Islet of Langerhans (tissue), 1 donor: ENCODE measurements around the gene HEMK1.

Source experiments
- FAIRE-seq: peaks from one replicate; lab custom pipeline; 2011; peaks lifted over from hg19 to GRCh38; lab: Jason Lieb, UNC

The HEMK1 gene, protein sequence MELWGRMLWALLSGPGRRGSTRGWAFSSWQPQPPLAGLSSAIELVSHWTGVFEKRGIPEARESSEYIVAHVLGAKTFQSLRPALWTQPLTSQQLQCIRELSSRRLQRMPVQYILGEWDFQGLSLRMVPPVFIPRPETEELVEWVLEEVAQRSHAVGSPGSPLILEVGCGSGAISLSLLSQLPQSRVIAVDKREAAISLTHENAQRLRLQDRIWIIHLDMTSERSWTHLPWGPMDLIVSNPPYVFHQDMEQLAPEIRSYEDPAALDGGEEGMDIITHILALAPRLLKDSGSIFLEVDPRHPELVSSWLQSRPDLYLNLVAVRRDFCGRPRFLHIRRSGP

GRCh38 chr3:50568947-50569749 is at the start of gene HEMK1:
Gene HEMK1, plus strand, starts transcription at chr3:50569522. Its CDS starts 1,583 bp downstream, at chr3:50571105.
- FAIRE-seq = no peak

GRCh38 chr3:50520849-50521248 is 48.5 kb upstream of the HEMK1 start:
- no peak for FAIRE-seq

GRCh38 chr3:50521572-50521971 is 47.8 kb upstream of the HEMK1 start:
- no peak for FAIRE-seq

DNA sequence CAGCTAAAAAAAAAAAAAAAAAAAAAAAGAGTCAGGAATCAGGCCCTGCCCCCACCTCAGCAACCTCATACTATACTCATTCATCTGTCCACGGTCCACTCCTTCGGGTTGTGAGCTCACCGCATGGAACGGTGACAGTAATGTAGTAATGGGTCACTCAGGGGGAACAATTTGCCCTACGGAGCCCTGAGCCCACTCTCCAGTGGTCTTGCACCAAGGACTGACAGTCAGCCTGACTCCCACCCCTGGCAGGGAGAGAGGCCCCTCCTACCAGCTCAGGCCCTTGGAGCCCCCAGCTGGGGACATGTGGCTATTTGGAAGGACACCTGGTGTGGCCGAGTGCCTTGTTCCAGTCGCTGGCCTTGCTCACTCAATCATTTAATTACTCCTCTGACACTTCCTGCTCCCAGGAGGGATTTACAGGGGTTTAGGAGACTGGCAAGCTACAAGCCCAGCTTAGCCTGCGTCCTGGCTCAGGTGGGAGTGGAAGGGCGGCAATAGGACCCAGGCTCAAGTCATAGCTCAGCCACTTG is 46.0 kb upstream of the HEMK1 start:
- no peak for FAIRE-seq

DNA sequence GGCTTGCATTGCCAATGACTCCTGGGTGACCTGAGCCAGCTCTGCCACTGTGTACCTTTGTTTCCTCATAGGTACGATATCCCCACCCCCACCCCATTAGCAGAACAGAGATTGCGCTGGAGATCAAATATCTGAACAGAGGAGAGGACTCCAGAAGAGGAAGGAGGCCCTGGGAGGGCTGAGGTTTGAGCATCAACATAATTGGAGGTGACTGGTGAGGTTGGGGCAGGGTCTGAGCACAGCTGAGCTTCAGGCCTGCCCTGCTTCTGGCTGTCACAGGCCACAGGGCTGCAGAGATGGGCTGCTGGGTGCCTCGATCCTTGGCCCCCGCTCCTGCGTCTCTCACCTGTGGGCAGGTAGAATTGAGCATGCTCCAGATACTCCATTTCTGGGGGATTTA is 44.6 kb upstream of the HEMK1 start:
- no peak for FAIRE-seq

DNA sequence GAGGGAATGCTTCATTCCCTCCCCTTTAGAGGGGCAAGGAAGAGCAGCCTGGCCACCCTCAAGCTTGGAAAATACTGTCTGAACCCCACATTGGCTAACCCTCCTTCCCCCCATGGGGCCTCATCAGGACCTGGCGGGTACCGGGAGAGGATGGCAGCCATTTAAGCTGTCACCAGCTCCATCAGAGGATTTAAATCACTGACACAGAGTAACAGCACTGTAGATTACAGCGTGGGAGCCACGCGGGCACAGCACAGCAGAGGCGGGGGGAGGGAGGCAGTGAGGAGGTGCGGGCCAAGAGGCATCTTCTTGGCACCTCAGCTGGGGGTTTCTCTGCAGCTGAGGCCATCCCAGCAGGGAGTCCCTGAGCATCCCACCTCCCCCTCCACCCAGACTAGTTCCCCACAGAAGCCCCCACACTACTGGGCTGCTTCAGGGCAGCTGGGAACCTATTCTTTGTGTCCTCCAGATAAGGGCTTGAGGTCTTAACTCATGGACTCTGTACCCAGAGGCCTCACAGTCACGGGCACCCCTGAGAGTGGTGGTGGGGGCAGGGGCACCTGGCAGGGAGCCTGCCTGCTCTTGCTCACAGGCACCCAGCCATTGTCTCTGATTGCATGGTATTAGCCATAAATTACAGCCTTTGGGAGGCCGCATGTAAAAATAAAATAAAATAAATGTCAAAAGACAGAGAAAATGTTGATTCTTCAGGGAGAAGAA is 44.0 kb upstream of the HEMK1 start:
- no peak for FAIRE-seq

GRCh38 chr3:50525987-50526386 is 43.3 kb upstream of the HEMK1 start:
- no peak for FAIRE-seq

DNA sequence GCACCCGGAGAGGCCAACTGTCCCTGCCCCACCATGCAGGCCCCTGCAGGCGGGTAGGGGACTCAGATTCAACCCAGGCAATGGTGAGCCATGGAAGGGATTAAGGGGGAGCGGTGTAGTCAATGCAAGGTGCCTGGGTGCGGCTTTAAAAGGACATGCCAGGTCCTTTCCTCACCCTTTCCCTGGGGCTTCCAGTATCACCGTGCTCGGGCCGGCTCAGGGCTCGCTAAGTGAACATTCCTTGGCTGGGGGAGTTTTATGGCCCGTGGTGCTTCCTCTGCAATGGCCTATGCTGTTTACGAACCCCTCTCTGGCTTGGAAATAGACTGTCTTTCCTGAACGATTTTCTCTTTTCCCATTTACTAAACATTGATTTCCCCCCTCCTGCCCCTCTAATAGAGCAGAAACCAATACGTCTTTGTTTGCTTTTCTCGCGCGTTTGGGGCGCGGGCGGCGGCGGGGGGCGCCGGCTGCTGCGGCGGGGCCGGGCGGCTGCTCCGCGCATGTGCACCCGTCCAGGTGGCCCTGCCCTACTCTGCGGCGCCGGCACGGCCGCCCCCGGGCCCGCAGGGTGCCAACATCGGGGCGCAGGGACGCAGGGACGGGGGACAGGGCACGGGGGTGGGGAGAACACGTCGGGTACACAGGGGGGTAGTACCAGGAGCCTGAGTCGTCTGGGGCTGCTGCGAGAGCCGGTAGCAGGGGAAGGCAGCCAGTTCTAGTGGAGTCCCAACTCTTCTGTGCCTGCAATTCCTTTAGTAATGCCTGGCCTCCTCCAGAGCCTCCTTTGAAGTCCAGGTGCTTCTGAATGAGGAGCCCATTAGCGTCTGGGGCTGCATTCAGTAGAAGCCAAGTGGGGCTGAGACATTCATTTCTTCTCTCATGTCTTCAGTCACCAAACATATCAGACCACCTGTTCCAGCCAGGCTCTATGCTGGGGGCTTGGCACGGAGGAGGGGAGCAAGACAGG is 39.0 kb upstream of the HEMK1 start:
- FAIRE-seq = no peak

DNA sequence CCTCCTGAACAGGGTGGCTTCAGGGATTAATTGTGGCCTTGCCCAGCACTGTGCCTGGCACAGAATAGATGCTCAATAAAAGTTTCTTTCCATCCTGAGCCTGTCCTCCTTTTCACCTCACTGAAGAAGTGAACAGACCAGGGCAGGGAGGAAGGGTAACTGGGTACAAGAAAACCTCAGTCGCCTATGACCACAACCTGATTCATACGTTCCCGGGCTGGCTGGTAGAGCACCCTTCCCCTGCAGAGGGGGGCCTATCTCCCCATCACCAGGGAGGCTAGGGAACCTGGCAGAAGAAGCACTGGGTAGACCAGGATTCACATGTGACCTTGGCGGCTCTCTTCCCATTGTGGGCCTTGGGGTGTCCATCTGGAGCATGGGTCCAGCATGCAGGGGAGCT is 38.1 kb upstream of the HEMK1 start:
- no peak for FAIRE-seq

DNA sequence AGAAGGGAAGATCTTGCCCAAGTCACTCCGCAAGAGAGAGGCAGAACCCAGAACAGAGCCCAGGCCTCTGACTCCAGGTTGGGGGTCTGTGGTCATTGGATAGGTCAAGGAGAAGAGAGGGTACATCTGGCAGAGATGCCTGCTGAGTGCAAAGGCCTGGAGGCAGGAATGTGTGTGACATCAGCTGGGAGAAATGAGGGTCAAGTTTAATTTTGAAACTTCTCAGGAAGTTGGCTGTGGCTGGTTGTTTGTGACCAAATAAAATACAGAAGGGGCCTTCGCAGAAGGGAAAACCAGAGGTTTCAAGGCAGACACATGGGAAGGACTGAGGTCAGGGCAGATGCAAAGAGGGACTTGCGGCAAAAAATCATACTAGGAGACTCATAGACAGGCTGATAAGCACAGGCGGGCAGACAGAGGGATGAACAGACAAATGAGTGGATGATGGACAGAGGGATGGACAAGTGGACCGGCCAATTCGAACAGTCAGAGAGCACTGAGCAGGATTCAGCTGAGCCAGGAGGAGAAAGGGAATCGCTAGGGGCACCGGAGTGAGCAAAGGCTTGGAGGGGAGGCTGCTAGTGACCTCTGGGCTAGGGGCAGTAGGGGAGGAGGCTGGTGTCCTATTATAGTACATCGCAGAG is 37.1 kb upstream of the HEMK1 start:
- no peak for FAIRE-seq

- no peak for FAIRE-seq
These were observed 36.0 kb upstream of the HEMK1 start for GRCh38 chr3:50533316-50533715.

- FAIRE-seq = no peak
These were observed 35.4 kb upstream of the HEMK1 start for GRCh38 chr3:50533807-50534461.

GRCh38 chr3:50534681-50535330 is 34.5 kb upstream of the HEMK1 start:
- FAIRE-seq = no peak

- FAIRE-seq = no peak
These were observed 32.7 kb upstream of the HEMK1 start for GRCh38 chr3:50536471-50537180.

- no peak for FAIRE-seq
These were observed 31.7 kb upstream of the HEMK1 start for GRCh38 chr3:50537421-50538129.

- FAIRE-seq = no peak
These were observed 29.7 kb upstream of the HEMK1 start for GRCh38 chr3:50539356-50540286.
